Measurements from ENCODE around the gene DAGLA. TPM values are rescaled to one million over a fixed set of nuclear protein-coding genes. Genes with fewer than 3 reads are reported as not detected.

Gene DAGLA
- total and polyA plus RNA-seq, 2 of the 13 experiments (the other 11 are each of a cell fraction or from before 2014, with no cell fraction given), result 2.6 to 3.9 TPM

DNA sequence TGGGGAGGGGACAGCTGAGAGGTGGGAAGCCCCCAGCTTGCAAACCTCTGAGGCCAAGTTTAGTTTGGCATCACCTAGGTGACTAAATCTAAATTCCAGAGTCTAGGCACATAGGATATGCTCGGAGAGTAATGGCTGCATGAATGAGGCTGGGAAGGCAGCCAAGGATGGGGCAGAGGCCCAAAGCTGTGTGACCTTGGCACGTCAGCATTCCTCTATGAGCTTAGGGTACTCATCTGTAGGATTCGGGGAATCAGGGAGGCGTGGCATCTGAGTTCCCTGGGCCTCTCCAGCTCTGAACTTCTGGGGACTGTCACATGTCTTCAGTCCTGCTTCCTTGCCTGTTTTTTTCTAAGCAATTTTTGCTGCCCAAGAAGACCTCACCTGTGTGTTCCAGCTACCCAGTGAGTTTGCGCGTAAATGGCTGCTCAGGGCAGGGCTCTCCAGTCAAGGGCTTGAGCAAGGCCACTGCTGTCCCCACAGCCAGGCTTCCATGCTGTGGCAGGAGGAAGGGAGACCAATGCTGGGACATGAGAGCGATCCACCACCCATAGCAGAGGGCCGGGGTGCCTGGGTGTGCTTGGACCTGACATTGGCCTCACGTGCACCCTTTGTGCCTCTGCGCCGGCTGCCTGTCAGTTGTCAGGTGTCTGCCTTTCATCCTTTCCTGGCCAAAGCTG, 13.9 kb downstream of the DAGLA start (continued):
- TF ChIP-seq, protein P1, sequence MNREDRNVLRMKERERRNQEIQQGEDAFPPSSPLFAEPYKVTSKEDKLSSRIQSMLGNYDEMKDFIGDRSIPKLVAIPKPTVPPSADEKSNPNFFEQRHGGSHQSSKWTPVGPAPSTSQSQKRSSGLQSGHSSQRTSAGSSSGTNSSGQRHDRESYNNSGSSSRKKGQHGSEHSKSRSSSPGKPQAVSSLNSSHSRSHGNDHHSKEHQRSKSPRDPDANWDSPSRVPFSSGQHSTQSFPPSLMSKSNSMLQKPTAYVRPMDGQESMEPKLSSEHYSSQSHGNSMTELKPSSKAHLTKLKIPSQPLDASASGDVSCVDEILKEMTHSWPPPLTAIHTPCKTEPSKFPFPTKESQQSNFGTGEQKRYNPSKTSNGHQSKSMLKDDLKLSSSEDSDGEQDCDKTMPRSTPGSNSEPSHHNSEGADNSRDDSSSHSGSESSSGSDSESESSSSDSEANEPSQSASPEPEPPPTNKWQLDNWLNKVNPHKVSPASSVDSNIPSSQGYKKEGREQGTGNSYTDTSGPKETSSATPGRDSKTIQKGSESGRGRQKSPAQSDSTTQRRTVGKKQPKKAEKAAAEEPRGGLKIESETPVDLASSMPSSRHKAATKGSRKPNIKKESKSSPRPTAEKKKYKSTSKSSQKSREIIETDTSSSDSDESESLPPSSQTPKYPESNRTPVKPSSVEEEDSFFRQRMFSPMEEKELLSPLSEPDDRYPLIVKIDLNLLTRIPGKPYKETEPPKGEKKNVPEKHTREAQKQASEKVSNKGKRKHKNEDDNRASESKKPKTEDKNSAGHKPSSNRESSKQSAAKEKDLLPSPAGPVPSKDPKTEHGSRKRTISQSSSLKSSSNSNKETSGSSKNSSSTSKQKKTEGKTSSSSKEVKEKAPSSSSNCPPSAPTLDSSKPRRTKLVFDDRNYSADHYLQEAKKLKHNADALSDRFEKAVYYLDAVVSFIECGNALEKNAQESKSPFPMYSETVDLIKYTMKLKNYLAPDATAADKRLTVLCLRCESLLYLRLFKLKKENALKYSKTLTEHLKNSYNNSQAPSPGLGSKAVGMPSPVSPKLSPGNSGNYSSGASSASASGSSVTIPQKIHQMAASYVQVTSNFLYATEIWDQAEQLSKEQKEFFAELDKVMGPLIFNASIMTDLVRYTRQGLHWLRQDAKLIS (CRISPR knock-in tag; IDR thresholded peaks at IDR 0.05), result no peak
- TF ChIP-seq KMT2A (CRISPR knock-in tag; IDR thresholded peaks at IDR 0.05) (no peak), POLR2G (IDR thresholded peaks at IDR 0.05; ENCODE audit: low read depth, low read length) (no peak), FOSL2 (CRISPR knock-in tag; IDR thresholded peaks at IDR 0.05) (peak; percentile 44; the same call in 1 of the 2 replicates), ZNF737 (CRISPR knock-in tag; IDR thresholded peaks at IDR 0.05; ENCODE audit: borderline replicate concordance) (no peak), CREB1 (IDR thresholded peaks at IDR 0.05) (no peak), CREB1 (CRISPR knock-in tag; IDR thresholded peaks at IDR 0.05) (no peak), ZNF589 (CRISPR knock-in tag; conservative IDR thresholded peaks at IDR 0.05) (no peak), ZNF629 (CRISPR knock-in tag; conservative IDR thresholded peaks at IDR 0.05) (no peak), ZNF879 (CRISPR knock-in tag; IDR thresholded peaks at IDR 0.05) (no peak), KDM5A (IDR thresholded peaks at IDR 0.05; ENCODE audit: borderline replicate concordance, low read length) (no peak), FOXK2 (IDR thresholded peaks at IDR 0.05) (no peak), ADNP (CRISPR knock-in tag; IDR thresholded peaks at IDR 0.05) (no peak), SKI (IDR thresholded peaks at IDR 0.05; ENCODE audit: partially characterized antibody) (no peak), CBX5 (CRISPR knock-in tag; IDR thresholded peaks at IDR 0.05; ENCODE audit: borderline replicate concordance) (no peak)
- TF ChIP-seq, protein P2, sequence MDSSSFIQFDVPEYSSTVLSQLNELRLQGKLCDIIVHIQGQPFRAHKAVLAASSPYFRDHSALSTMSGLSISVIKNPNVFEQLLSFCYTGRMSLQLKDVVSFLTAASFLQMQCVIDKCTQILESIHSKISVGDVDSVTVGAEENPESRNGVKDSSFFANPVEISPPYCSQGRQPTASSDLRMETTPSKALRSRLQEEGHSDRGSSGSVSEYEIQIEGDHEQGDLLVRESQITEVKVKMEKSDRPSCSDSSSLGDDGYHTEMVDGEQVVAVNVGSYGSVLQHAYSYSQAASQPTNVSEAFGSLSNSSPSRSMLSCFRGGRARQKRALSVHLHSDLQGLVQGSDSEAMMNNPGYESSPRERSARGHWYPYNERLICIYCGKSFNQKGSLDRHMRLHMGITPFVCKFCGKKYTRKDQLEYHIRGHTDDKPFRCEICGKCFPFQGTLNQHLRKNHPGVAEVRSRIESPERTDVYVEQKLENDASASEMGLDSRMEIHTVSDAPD (CRISPR knock-in tag; IDR thresholded peaks at IDR 0.05), result no peak
- TF ChIP-seq, protein P3, sequence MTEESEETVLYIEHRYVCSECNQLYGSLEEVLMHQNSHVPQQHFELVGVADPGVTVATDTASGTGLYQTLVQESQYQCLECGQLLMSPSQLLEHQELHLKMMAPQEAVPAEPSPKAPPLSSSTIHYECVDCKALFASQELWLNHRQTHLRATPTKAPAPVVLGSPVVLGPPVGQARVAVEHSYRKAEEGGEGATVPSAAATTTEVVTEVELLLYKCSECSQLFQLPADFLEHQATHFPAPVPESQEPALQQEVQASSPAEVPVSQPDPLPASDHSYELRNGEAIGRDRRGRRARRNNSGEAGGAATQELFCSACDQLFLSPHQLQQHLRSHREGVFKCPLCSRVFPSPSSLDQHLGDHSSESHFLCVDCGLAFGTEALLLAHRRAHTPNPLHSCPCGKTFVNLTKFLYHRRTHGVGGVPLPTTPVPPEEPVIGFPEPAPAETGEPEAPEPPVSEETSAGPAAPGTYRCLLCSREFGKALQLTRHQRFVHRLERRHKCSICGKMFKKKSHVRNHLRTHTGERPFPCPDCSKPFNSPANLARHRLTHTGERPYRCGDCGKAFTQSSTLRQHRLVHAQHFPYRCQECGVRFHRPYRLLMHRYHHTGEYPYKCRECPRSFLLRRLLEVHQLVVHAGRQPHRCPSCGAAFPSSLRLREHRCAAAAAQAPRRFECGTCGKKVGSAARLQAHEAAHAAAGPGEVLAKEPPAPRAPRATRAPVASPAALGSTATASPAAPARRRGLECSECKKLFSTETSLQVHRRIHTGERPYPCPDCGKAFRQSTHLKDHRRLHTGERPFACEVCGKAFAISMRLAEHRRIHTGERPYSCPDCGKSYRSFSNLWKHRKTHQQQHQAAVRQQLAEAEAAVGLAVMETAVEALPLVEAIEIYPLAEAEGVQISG (CRISPR knock-in tag; IDR thresholded peaks at IDR 0.05), result 0 out of 2 replicates have a peak, but pooled peaks have one; percentile 1
- TF ChIP-seq, protein P4, sequence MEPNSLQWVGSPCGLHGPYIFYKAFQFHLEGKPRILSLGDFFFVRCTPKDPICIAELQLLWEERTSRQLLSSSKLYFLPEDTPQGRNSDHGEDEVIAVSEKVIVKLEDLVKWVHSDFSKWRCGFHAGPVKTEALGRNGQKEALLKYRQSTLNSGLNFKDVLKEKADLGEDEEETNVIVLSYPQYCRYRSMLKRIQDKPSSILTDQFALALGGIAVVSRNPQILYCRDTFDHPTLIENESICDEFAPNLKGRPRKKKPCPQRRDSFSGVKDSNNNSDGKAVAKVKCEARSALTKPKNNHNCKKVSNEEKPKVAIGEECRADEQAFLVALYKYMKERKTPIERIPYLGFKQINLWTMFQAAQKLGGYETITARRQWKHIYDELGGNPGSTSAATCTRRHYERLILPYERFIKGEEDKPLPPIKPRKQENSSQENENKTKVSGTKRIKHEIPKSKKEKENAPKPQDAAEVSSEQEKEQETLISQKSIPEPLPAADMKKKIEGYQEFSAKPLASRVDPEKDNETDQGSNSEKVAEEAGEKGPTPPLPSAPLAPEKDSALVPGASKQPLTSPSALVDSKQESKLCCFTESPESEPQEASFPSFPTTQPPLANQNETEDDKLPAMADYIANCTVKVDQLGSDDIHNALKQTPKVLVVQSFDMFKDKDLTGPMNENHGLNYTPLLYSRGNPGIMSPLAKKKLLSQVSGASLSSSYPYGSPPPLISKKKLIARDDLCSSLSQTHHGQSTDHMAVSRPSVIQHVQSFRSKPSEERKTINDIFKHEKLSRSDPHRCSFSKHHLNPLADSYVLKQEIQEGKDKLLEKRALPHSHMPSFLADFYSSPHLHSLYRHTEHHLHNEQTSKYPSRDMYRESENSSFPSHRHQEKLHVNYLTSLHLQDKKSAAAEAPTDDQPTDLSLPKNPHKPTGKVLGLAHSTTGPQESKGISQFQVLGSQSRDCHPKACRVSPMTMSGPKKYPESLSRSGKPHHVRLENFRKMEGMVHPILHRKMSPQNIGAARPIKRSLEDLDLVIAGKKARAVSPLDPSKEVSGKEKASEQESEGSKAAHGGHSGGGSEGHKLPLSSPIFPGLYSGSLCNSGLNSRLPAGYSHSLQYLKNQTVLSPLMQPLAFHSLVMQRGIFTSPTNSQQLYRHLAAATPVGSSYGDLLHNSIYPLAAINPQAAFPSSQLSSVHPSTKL (CRISPR knock-in tag; IDR thresholded peaks at IDR 0.05), result peak; percentile 47; the same call in 1 of the 2 replicates
